ENCODE results near the gene SOCS7.

DNA sequence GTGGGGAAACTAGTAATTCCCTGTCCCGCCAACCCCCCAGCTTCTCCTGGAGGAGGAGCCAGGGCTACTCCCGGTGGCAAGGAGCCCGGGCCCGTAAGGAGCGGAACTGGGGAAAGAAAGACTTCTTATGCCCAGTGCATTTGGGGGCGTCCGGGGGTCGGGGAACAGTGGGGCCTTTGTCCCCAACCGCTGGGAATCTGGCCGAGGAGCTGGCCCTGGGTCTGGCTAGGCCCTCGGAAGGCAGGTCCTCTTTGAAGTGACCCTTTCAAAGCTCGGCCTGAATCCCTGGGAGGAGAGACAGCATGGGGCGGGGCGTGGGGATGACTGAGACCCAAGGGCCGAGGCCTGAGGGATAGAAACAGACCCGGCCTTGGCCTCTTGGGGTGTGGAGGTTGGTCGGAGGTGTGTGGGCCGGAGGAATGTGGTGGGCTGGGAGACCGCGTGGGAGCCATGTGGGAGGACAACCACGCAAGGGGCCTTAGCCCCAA, 82.6 kb downstream of the SOCS7 start:
- TF ChIP-seq CREB5 (CRISPR knock-in tag; IDR thresholded peaks at IDR 0.05; ENCODE audit: low read depth) (no peak), ZNF565 (CRISPR knock-in tag; conservative IDR thresholded peaks at IDR 0.05; ENCODE audit: low read depth) (no peak), OSR1 (CRISPR knock-in tag; IDR thresholded peaks at IDR 0.05) (no peak), ARNTL (CRISPR knock-in tag; IDR thresholded peaks at IDR 0.05; ENCODE audit: borderline replicate concordance, low read depth) (no peak), RARB (CRISPR knock-in tag; IDR thresholded peaks at IDR 0.05) (no peak), CSDC2 (CRISPR knock-in tag; IDR thresholded peaks at IDR 0.05) (no peak), ZNF8 (CRISPR knock-in tag; IDR thresholded peaks at IDR 0.05) (no peak), ZNF70 (CRISPR knock-in tag; IDR thresholded peaks at IDR 0.05) (no peak), GLIS3 (CRISPR knock-in tag; IDR thresholded peaks at IDR 0.05) (no peak), ZFP3 (CRISPR knock-in tag; IDR thresholded peaks at IDR 0.05) (no peak), POU6F1 (CRISPR knock-in tag; IDR thresholded peaks at IDR 0.05; ENCODE audit: borderline replicate concordance, low read depth) (no peak), ZFP30 (CRISPR knock-in tag; IDR thresholded peaks at IDR 0.05) (no peak)
- TF ChIP-seq, protein P1, sequence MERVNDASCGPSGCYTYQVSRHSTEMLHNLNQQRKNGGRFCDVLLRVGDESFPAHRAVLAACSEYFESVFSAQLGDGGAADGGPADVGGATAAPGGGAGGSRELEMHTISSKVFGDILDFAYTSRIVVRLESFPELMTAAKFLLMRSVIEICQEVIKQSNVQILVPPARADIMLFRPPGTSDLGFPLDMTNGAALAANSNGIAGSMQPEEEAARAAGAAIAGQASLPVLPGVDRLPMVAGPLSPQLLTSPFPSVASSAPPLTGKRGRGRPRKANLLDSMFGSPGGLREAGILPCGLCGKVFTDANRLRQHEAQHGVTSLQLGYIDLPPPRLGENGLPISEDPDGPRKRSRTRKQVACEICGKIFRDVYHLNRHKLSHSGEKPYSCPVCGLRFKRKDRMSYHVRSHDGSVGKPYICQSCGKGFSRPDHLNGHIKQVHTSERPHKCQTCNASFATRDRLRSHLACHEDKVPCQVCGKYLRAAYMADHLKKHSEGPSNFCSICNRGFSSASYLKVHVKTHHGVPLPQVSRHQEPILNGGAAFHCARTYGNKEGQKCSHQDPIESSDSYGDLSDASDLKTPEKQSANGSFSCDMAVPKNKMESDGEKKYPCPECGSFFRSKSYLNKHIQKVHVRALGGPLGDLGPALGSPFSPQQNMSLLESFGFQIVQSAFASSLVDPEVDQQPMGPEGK (CRISPR knock-in tag; IDR thresholded peaks at IDR 0.05; ENCODE audit: borderline replicate concordance): no peak

Data from SK-N-SH treated with all-trans-retinoic acid at 6 μM for 48 hours (cell line).